SK-N-SH (cell line): ENCODE data around the gene MAN2C1. TPM values are rescaled to one million over a fixed set of nuclear protein-coding genes. Genes with fewer than 3 reads are reported as not detected.
A peak's percentile ranks its signal among the peaks of the same experiment; 100 is the strongest.

Experiments used
- CTCF ChIA-PET: fragments of 300-600, 350-600 bp; formaldehyde crosslinking; extraction: SDS; loops from one replicate; lab custom pipeline; 2021; lab: Yijun Ruan, JAX
- POLR2A ChIA-PET: fragments of 350-600 bp; sonication (Branson Sonifier 250); formaldehyde crosslinking; extraction: SDS; loops from one replicate; lab custom pipeline; 2020; ENCODE audit warnings: antibody characterized with exemption, inconsistent platforms; lab: Yijun Ruan, JAX
- DNase-seq: peaks from one replicate; pipeline ENCODE4 v3.0.0; 2012
- H2AFZ ChIP-seq: fragments of 200-600 bp; sonication (generic); 2 replicates; pipeline ENCODE4 v1.8.1; 2016; ENCODE audit warnings: antibody characterized with exemption, mild to moderate bottlenecking, low read depth
- H3F3A ChIP-seq: fragments of 200-600 bp; sonication (generic); replicated peaks from 2 replicates; pipeline ENCODE3; 2016; ENCODE audit warnings: antibody characterized with exemption, mild to moderate bottlenecking; ENCODE audit not compliant: insufficient read depth
- H3K27ac ChIP-seq, 2 experiments: fragments of 200-500 bp in 1 of 2; fragments of 200-600 bp in 1 of 2; sonication (Bioruptor generic) in 1 of 2; sonication (generic), shearing (Covaris generic) in 1 of 2; 2 replicates each; pipeline versions ENCODE4 v1.5.1 to v1.6.1; 2014 to 2016; ENCODE audit warnings: low read depth in 2 of 2, inconsistent platforms in 1 of 2, low read length in 1 of 2, mild to moderate bottlenecking in 1 of 2, mixed read lengths in 1 of 2
- H3K27me3 ChIP-seq: fragments of 200-600 bp; sonication (generic), shearing (Covaris generic); 2 replicates; pipeline ENCODE4 v1.6.1; 2016; ENCODE audit warnings: mixed run types; ENCODE audit not compliant: insufficient read depth
- H3K36me3 ChIP-seq, 2 experiments: fragments of 200-500 bp in 1 of 2; fragments of 200-600 bp in 1 of 2; sonication (Bioruptor generic) in 1 of 2; sonication (generic) in 1 of 2; replicated peaks in 1 of 2; 2 replicates each; pipeline versions ENCODE3 to v1.5.1; 2014 to 2016; ENCODE audit warnings: low read length in 1 of 2, mild to moderate bottlenecking in 1 of 2; ENCODE audit not compliant: insufficient read depth in 2 of 2, control insufficient read depth in 1 of 2
- H3K4me1 ChIP-seq, 2 experiments: fragments of 200-500 bp in 1 of 2; fragments of 200-600 bp in 1 of 2; sonication (Bioruptor generic) in 1 of 2; sonication (generic), shearing (Covaris generic) in 1 of 2; 2 replicates each; pipeline versions ENCODE4 v1.5.1 to v1.6.1; 2014 to 2016; ENCODE audit warnings: low read depth in 1 of 2, low read length in 1 of 2, mixed run types in 1 of 2; ENCODE audit not compliant: insufficient read depth in 2 of 2, control insufficient read depth in 1 of 2
- H3K4me2 ChIP-seq: fragments of 200-600 bp; sonication (generic), shearing (Covaris generic); 2 replicates; pipeline ENCODE4 v1.6.1; 2017; ENCODE audit warnings: mixed run types
- H3K4me3 ChIP-seq, 2 experiments: fragments of 200-500 bp in 1 of 2; fragments of 200-600 bp in 1 of 2; sonication (Bioruptor generic) in 1 of 2; sonication (generic), shearing (Covaris generic) in 1 of 2; 2 replicates each; pipeline versions ENCODE4 v1.5.1 to v1.8.1; 2014 to 2016; ENCODE audit warnings: low read depth in 2 of 2, inconsistent platforms in 1 of 2, low read length in 1 of 2, mild to moderate bottlenecking in 1 of 2, mixed read lengths in 1 of 2, moderate library complexity in 1 of 2
- H3K79me2 ChIP-seq: fragments of 200-600 bp; sonication (generic); 2 replicates; pipeline ENCODE4 v1.8.1; 2017; ENCODE audit warnings: mild to moderate bottlenecking; ENCODE audit not compliant: insufficient read depth
- H3K9ac ChIP-seq: fragments of 200-600 bp; sonication (generic); 2 replicates; pipeline ENCODE4 v1.6.1; 2017; ENCODE audit warnings: mixed run types
- H3K9me2 ChIP-seq: fragments of 200-600 bp; sonication (generic); 2 replicates; pipeline ENCODE4 v1.6.1; 2017; ENCODE audit warnings: mixed run types
- H3K9me3 ChIP-seq: fragments of 200-600 bp; sonication (generic); 2 replicates; pipeline ENCODE4 v1.6.1; 2017; ENCODE audit warnings: mixed run types, mild to moderate bottlenecking, moderate library complexity
- H4K20me1 ChIP-seq: fragments of 200-600 bp; sonication (generic); 2 replicates; pipeline ENCODE4 v1.6.1; 2017; ENCODE audit warnings: mild to moderate bottlenecking, mixed run types; ENCODE audit not compliant: insufficient read depth
- CHD2 ChIP-seq: fragments of 150-350 bp; IDR thresholded peaks from 2 replicates; pipeline ENCODE4 v1.6.1; 2018; ENCODE audit warnings: low read length; ENCODE audit not compliant: partially characterized antibody
- ELF1 ChIP-seq: IDR thresholded peaks from 2 replicates; pipeline ENCODE4 v1.4.0; 2012
- FOXJ3 ChIP-seq: sonication (generic); formaldehyde crosslinking; IDR thresholded peaks from 2 replicates; pipeline ENCODE4 v1.5.1; 2020; ENCODE audit warnings: mild to moderate bottlenecking, missing genetic modification reagents
- GATA2 ChIP-seq: sonication (generic); formaldehyde crosslinking; IDR thresholded peaks from 2 replicates; pipeline ENCODE4 v1.5.0; 2020; ENCODE audit warnings: mild to moderate bottlenecking, missing genetic modification reagents
- POLR2AphosphoS5 ChIP-seq: IDR thresholded peaks from 2 replicates; pipeline ENCODE4 v1.6.1; 2012; ENCODE audit warnings: low read depth, low read length
- RCOR1 ChIP-seq: fragments of 150-350 bp; IDR thresholded peaks from 2 replicates; pipeline ENCODE4 v1.6.1; 2017; ENCODE audit warnings: antibody characterized with exemption, low read length
- RFX5 ChIP-seq: IDR thresholded peaks from 2 replicates; pipeline ENCODE4 v1.6.1; 2012; ENCODE audit warnings: mild to moderate bottlenecking, improper control_type of control experiment, low read length
- TAF1 ChIP-seq: IDR thresholded peaks from 2 replicates; pipeline ENCODE4 v1.6.1; 2012; ENCODE audit warnings: low read depth, mild to moderate bottlenecking, low read length, moderate library complexity, borderline replicate concordance
- USF2 ChIP-seq: fragments of 150-350 bp; IDR thresholded peaks from 2 replicates; pipeline ENCODE4 v1.6.1; 2017; ENCODE audit warnings: antibody characterized with exemption, low read length, low read depth, borderline replicate concordance
- WGBS: methylation state at CpG from one replicate; pipeline ENCODE4 v1.1.6; 2017; ENCODE audit warnings: low lambda C conversion rate; 5-methylcytosine and 5-hydroxymethylcytosine counted together
- polyA plus RNA-seq, 3 experiments: library from polyadenylated mRNA; depleted of rRNA; stranded (reverse); fragments of >200 nt; gene quantifications; 2 replicates each; pipeline ENCODE4 v1.2.3, GENCODE V29; 2012
- TF ChIP-seq, protein P1 (sequence below): IDR thresholded peaks from 2 replicates; pipeline ENCODE4; 2012
- TF ChIP-seq, protein P2 (sequence below): fragments of 150-350 bp; IDR thresholded peaks from 2 replicates; pipeline ENCODE4 v1.6.1; 2016; ENCODE audit warnings: mild to moderate bottlenecking, low read depth, low read length

MAN2C1 gene
- polyA plus RNA-seq, 1 of the 3 experiments (the other 2 are of a cell fraction) = 132 TPM

- Histone ChIP-seq H2AFZ (no peak overlapping the region), H3K36me3 (peaks cover 0 to 34% of the 10 kb centered on the region in 2 experiments), H3F3A (peaks cover 7% of the 10 kb centered on the region), H3K4me2 (no peak overlapping the region), H3K9me2 (no peaks in the 10 kb centered on the region), H3K4me1 (no peaks in the 10 kb centered on the region)
- POLR2A ChIA-PET = no interaction called here
- TF ChIP-seq RFX5 (no peak), POLR2AphosphoS5 (0 out of 2 replicates have a peak, but pooled peaks have one; percentile 13)
- TF ChIP-seq, all 33 proteins: peak for 1
- Histone ChIP-seq H4K20me1 (no peaks in the 10 kb centered on the region), H3K4me3 (no peak overlapping the region), H3K27ac (no peak overlapping the region), H3K9me3 (no peaks in the 10 kb centered on the region), H3K27me3 (no peaks in the 10 kb centered on the region), H3K9ac (no peak overlapping the region), H3K79me2 (no peaks in the 10 kb centered on the region)
- DNase-seq = no peak
- CTCF ChIA-PET = interaction anchor here (5.4 kb wide), 1 partner anchor 13 kb away, joined by 29 read pairs; the partner anchor contains the start of gene MAN2C1
- 83% methylated on average over 5 of the region's 7 CpGs for WGBS
Measured at GRCh38 chr15:75354454-75354853, 14.0 kb downstream of the MAN2C1 start.

DNA sequence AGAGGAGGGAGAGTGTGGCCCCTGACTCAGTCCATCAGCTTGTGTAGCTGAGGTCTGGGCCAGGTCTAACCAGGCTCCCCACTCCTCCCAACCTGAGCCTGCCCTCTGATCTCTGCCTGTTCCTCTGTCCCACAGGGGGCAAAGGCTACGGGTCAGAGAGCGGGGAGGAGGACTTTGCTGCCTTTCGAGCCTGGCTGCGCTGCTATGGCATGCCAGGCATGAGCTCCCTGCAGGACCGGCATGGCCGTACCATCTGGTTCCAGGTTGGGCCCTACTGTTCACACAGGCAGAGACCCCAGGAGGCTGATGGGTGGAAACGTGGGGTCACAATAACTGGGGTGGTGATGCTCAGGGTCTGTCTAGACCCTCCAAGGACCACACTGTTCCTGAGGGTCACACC lies 14.8 kb downstream of the MAN2C1 start:
- POLR2A ChIA-PET = interaction anchor here (1.1 kb wide), 1 partner anchor 14 kb away, joined by 5 read pairs; no protein-coding TSS in a partner anchor
- DNase-seq = no peak
- H4K20me1 ChIP-seq = no peaks in the 10 kb centered on the region
- no peaks in the 10 kb centered on the region for H3K9me3 ChIP-seq
- no peaks in the 10 kb centered on the region for H3K9me2 ChIP-seq
- H3K27ac ChIP-seq = no peak overlapping the region
- H3F3A ChIP-seq = peaks cover 7% of the 10 kb centered on the region
- peaks cover 0 to 27% of the 10 kb centered on the region in 2 experiments for H3K36me3 ChIP-seq
- no peaks in the 10 kb centered on the region for H3K27me3 ChIP-seq
- H3K4me1 ChIP-seq = peaks cover 0 to 5% of the 10 kb centered on the region in 2 experiments; a peak in 1 of 4 replicates
- no peaks in the 10 kb centered on the region for H3K79me2 ChIP-seq
- TF ChIP-seq GATA2 (CRISPR knock-in tag) = no peak
- TF ChIP-seq USF2 = no peak
- no peak for TF ChIP-seq RCOR1
- TF ChIP-seq, protein P1, sequence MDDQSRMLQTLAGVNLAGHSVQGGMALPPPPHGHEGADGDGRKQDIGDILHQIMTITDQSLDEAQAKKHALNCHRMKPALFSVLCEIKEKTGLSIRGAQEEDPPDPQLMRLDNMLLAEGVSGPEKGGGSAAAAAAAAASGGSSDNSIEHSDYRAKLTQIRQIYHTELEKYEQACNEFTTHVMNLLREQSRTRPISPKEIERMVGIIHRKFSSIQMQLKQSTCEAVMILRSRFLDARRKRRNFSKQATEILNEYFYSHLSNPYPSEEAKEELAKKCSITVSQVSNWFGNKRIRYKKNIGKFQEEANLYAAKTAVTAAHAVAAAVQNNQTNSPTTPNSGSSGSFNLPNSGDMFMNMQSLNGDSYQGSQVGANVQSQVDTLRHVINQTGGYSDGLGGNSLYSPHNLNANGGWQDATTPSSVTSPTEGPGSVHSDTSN = no peak
- TF ChIP-seq, protein P2, sequence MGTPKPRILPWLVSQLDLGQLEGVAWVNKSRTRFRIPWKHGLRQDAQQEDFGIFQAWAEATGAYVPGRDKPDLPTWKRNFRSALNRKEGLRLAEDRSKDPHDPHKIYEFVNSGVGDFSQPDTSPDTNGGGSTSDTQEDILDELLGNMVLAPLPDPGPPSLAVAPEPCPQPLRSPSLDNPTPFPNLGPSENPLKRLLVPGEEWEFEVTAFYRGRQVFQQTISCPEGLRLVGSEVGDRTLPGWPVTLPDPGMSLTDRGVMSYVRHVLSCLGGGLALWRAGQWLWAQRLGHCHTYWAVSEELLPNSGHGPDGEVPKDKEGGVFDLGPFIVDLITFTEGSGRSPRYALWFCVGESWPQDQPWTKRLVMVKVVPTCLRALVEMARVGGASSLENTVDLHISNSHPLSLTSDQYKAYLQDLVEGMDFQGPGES = no peak
- TF ChIP-seq CHD2 = no peak
- TF ChIP-seq FOXJ3 (CRISPR knock-in tag) = no peak
- no peak for TF ChIP-seq TAF1
- TF ChIP-seq ELF1 = no peak
- H3K4me2 ChIP-seq = no peak overlapping the region
- no peak overlapping the region for H3K4me3 ChIP-seq
- no peak overlapping the region for H3K9ac ChIP-seq
- CTCF ChIA-PET = interaction anchor here (5.4 kb wide), 1 partner anchor 14 kb away, joined by 29 read pairs; the partner anchor contains the start of gene MAN2C1
- H2AFZ ChIP-seq = no peak overlapping the region
- WGBS = 94% methylated on average over 7 of the region's 7 CpGs
